ENCODE measurements around the gene LRRC53.

DNA sequence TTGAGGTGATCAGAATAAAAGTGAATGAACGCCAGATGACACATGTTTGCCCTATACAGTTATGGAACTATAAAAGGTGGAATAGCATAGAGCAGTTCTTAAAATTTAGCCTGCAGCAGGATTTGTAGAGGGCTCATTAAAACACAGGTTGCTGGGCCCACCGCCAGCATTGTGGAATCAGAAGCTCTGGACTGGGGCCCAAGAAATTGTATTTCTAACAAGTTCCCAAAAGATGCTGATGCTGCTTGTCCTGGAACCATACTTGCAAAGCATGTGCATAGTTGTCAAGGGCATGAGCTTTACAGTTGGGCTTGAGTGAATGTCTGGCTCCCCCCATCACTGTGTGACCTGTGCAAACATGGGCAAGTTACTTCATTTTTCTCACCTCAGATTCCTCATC lies 37.5 kb upstream of the LRRC53 start:
- no peak for TF ChIP-seq POLR2AphosphoS5 (IDR thresholded peaks at IDR 0.05; ENCODE audit: low read depth, low read length)
- no peak for TF ChIP-seq CTCF (IDR thresholded peaks at IDR 0.05)
- no peak for TF ChIP-seq TCF7L2 (IDR thresholded peaks at IDR 0.05; ENCODE audit: low read depth, low read length)
- TF ChIP-seq, protein P1, sequence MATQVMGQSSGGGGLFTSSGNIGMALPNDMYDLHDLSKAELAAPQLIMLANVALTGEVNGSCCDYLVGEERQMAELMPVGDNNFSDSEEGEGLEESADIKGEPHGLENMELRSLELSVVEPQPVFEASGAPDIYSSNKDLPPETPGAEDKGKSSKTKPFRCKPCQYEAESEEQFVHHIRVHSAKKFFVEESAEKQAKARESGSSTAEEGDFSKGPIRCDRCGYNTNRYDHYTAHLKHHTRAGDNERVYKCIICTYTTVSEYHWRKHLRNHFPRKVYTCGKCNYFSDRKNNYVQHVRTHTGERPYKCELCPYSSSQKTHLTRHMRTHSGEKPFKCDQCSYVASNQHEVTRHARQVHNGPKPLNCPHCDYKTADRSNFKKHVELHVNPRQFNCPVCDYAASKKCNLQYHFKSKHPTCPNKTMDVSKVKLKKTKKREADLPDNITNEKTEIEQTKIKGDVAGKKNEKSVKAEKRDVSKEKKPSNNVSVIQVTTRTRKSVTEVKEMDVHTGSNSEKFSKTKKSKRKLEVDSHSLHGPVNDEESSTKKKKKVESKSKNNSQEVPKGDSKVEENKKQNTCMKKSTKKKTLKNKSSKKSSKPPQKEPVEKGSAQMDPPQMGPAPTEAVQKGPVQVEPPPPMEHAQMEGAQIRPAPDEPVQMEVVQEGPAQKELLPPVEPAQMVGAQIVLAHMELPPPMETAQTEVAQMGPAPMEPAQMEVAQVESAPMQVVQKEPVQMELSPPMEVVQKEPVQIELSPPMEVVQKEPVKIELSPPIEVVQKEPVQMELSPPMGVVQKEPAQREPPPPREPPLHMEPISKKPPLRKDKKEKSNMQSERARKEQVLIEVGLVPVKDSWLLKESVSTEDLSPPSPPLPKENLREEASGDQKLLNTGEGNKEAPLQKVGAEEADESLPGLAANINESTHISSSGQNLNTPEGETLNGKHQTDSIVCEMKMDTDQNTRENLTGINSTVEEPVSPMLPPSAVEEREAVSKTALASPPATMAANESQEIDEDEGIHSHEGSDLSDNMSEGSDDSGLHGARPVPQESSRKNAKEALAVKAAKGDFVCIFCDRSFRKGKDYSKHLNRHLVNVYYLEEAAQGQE (IDR thresholded peaks at IDR 0.05; ENCODE audit: insufficient read depth in 1 of 2, low read depth in 2 of 2, low read length in 1 of 2) = no peak
